OCI-LY3 (cell line): ENCODE data around the gene SGCA.

Source experiments
- H2AFZ ChIP-seq: fragments of 200-600, 300-600 bp; shearing (Covaris generic); 2 replicates; pipeline ENCODE4 v1.6.0; 2014; ENCODE audit warnings: antibody characterized with exemption, low read depth, low read length
- H3K27ac ChIP-seq: fragments of 200-600, 300-600 bp; sonication (generic); 2 replicates; pipeline ENCODE4 v1.5.1; 2014; ENCODE audit warnings: mild to moderate bottlenecking, low read length, moderate library complexity, mixed read lengths
- H3K27me3 ChIP-seq: fragments of 200-600, 300-600 bp; sonication (generic); 2 replicates; pipeline ENCODE4 v1.6.1; 2014; ENCODE audit warnings: low read depth, low read length, mixed read lengths
- H3K36me3 ChIP-seq: fragments of 200-600, 300-600 bp; sonication (generic); replicated peaks from 2 replicates; pipeline ENCODE3; 2014; ENCODE audit warnings: low read depth, low read length, mixed read lengths
- H3K4me1 ChIP-seq: fragments of 300-600, 200-600 bp; sonication (generic); 2 replicates; pipeline ENCODE4 v1.6.1; 2014; ENCODE audit warnings: low read length, mixed read lengths
- H3K4me2 ChIP-seq: fragments of 200-600, 300-600 bp; sonication (generic); 2 replicates; pipeline ENCODE4 v1.6.1; 2014; ENCODE audit warnings: low read length, mixed read lengths
- H3K4me3 ChIP-seq: fragments of 300-600, 200-600 bp; sonication (generic); 2 replicates; pipeline ENCODE4 v1.5.1; 2014; ENCODE audit warnings: antibody characterized with exemption, mild to moderate bottlenecking, low read length, moderate library complexity
- H3K79me2 ChIP-seq: fragments of 300-600, 200-600 bp; shearing (Covaris generic); 2 replicates; pipeline ENCODE4 v1.6.1; 2014; ENCODE audit warnings: mild to moderate bottlenecking, low read length, mixed read lengths
- H3K9ac ChIP-seq: fragments of 300-600, 200-600 bp; shearing (Covaris generic); 2 replicates; pipeline ENCODE4 v1.6.0; 2014; ENCODE audit warnings: mild to moderate bottlenecking, low read length, moderate library complexity
- H3K9me3 ChIP-seq: fragments of 200-600, 300-600 bp; shearing (Covaris generic); 2 replicates; pipeline ENCODE4 v1.6.1; 2014; ENCODE audit warnings: low read length, mixed read lengths; ENCODE audit not compliant: insufficient read depth
- H4K20me1 ChIP-seq: fragments of 200-600, 300-600 bp; sonication (generic); 2 replicates; pipeline ENCODE4 v1.6.1; 2016; ENCODE audit warnings: low read length, mixed read lengths; ENCODE audit not compliant: insufficient read depth
- EZH2phosphoT487 ChIP-seq: fragments of 200-600 bp; shearing (Covaris generic); IDR thresholded peaks from 2 replicates; pipeline ENCODE4 v1.6.1; 2018; ENCODE audit warnings: antibody characterized with exemption, mixed run types, low read depth
- TF ChIP-seq, protein P1 (sequence below): fragments of 200-600, 300-600 bp; sonication (generic); IDR thresholded peaks from 2 replicates; pipeline ENCODE4 v1.5.1; 2014; ENCODE audit warnings: antibody characterized with exemption, low read length, low read depth

Gene SGCA

DNA sequence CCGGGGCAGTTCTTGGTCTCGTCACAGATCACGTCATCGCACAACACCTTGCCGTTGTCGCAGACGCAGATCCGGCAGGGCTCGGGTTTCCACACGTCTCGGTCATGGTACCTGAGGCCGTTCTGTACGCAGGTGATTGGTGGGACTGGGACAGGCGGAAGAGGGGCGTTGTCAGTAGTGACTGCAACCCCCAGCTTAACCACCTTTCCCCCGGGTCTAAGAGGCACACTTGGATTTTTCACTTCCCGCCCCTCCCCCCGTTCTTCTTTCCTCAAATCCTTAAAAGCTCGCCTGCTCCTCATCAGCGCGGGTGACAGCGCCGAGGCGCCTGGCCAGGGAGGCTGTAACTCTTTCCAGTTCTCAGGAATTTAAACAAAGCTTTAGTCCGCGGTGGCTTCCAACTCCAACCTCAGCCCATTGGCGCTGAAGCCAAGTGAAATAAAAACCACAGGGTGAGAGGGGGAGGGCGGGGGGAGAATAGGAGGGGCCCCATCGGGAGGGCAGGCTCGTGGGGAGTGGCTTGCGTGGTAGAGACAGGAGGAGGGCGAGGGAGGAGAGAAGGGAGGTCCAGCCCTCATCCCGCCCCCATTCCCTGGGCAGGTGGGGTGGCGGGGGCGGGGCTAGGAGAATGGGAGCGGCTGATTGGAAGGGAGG lies 34.1 kb downstream of the SGCA start:
- peak overlapping the region; percentile 86 for H3K4me3 ChIP-seq
- TF ChIP-seq, protein P1, sequence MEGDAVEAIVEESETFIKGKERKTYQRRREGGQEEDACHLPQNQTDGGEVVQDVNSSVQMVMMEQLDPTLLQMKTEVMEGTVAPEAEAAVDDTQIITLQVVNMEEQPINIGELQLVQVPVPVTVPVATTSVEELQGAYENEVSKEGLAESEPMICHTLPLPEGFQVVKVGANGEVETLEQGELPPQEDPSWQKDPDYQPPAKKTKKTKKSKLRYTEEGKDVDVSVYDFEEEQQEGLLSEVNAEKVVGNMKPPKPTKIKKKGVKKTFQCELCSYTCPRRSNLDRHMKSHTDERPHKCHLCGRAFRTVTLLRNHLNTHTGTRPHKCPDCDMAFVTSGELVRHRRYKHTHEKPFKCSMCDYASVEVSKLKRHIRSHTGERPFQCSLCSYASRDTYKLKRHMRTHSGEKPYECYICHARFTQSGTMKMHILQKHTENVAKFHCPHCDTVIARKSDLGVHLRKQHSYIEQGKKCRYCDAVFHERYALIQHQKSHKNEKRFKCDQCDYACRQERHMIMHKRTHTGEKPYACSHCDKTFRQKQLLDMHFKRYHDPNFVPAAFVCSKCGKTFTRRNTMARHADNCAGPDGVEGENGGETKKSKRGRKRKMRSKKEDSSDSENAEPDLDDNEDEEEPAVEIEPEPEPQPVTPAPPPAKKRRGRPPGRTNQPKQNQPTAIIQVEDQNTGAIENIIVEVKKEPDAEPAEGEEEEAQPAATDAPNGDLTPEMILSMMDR: no peak
- no peak for TF ChIP-seq EZH2phosphoT487
- no peaks in the 10 kb centered on the region for H3K36me3 ChIP-seq
- H3K27me3 ChIP-seq: peaks cover 39% of the 10 kb centered on the region
- peak overlapping the region; percentile 62 for H3K9ac ChIP-seq
- no peaks in the 10 kb centered on the region for H4K20me1 ChIP-seq
- H3K4me2 ChIP-seq: peak overlapping the region; percentile 98
- H3K27ac ChIP-seq: no peak overlapping the region
- no peaks in the 10 kb centered on the region for H3K9me3 ChIP-seq
- H3K79me2 ChIP-seq: no peaks in the 10 kb centered on the region
- peak overlapping the region; percentile 71 for H2AFZ ChIP-seq
- peaks cover 26% of the 10 kb centered on the region for H3K4me1 ChIP-seq

DNA sequence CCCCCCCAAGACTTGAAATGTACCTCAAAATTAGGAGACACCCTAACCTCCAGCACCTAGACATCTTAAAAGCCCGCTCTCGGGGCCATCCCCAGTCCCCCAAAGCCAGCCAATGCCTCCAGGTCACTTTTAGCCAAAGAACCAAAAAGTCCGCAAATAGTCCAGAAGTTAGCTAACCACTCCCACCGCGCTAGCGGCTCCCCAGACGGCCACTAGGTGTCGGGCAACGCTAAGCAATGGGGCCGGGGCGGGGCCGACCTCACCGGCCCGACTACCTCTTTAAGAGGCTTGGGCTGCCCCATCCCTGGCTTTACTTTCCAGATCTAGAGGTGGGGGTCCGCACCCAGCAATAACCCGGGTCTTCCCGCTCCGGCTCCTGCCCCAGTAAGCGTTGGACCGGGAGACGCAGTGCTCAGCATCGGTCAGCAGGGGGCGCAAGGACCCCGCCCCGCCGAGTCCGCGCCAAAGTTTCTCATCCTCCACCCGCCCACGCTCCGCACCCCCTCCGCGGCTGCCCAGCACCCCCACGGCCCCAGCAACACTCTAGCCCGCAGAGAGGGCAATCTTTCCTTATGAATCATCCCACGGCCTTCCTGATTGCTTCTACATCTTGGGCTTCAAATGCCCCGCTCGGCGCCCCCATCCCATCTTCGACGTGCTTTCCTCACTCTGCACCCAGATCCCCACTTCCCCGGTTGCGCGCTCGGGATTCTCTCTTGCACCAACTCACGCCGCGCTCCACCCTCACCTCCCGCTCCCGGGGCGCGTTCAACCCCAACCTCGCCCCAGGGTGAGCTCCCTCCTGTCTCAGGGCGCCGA lies 34.9 kb downstream of the SGCA start:
- H3K4me3 ChIP-seq: peak overlapping the region; percentile 86
- H3K9me3 ChIP-seq: no peaks in the 10 kb centered on the region
- H3K27me3 ChIP-seq: peaks cover 46% of the 10 kb centered on the region
- no peaks in the 10 kb centered on the region for H4K20me1 ChIP-seq
- TF ChIP-seq EZH2phosphoT487: no peak
- TF ChIP-seq, protein P1: peak; percentile 100
- H2AFZ ChIP-seq: peak overlapping the region; percentile 71; the same call in 1 of the 2 replicates
- no peaks in the 10 kb centered on the region for H3K36me3 ChIP-seq
- H3K79me2 ChIP-seq: no peaks in the 10 kb centered on the region
- no peak overlapping the region for H3K27ac ChIP-seq
- H3K4me1 ChIP-seq: peaks cover 18% of the 10 kb centered on the region
- H3K9ac ChIP-seq: peak overlapping the region; percentile 62
- H3K4me2 ChIP-seq: peak overlapping the region; percentile 98

DNA sequence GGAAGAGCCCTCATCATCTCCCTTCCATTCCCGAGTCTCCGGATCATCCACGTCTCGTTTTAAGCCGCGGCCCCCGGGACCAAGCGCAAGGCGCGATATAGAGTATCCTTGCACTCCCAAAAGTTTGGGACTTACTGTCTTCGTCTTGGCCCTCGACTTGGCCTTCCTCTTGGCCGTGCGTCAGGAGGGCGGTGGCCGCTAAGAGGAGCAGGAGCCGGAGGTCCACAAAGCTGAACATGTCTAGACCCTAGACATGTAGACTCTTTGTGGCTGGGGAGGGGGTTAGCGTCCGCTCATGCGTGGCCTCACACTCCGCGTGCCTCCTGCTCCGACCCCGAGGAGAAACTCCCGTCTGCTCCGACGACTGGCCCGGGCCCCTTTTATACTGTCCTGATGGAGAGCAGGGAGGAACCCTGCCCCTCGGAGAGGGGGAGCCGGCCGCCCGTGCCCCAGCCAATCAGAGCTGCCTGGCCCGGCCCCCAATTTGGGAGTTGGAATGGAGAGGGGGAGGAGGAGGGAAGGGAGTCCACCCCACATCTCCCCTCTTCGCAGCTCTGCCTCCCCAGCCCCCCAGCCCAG lies 35.6 kb downstream of the SGCA start, which contains the start of gene COL1A1:
COL1A1 (minus strand) TSS at position 356 of the 579 bp plus-strand sequence; CDS start at position 238, 118 bp downstream.
- Histone ChIP-seq H3K27me3 (peaks cover 52% of the 10 kb centered on the region), H3K4me1 (peaks cover 11% of the 10 kb centered on the region), H3K9ac (peak within 1 kb of the TSS; percentile 62), H3K4me2 (peak within 1 kb of the TSS; percentile 98), H2AFZ (peak within 1 kb of the TSS; percentile 71; the same call in 1 of the 2 replicates), H3K36me3 (no peaks in the 10 kb centered on the region), H3K4me3 (peak within 1 kb of the TSS; percentile 86), H3K79me2 (no peaks in the 10 kb centered on the region), H4K20me1 (no peaks in the 10 kb centered on the region), H3K27ac (no peak within 1 kb of the TSS), H3K9me3 (no peaks in the 10 kb centered on the region)
- no peak for TF ChIP-seq EZH2phosphoT487
- TF ChIP-seq, protein P1: no peak

DNA sequence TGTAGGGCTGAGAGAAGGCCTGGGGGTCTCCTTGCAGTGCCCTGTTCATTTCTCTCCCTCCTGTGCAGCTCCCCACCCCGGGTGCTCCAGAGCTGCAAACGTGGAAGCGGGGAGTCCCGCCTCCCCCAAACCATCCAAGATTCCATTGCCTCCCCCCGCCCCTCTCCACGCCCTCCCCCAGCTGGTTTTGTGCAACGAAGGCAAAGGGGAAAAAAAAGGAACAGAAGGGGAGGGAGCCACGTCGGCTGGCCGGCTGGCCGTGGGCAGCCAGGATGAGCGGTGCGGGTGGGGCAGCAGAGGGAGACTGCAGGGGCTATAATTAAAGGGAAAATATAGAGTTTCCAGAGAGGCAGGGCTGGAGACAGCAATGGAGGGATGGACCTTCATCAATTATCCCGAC lies 37.3 kb downstream of the SGCA start:
- Histone ChIP-seq H3K4me1 (peaks cover 13% of the 10 kb centered on the region), H3K27me3 (peaks cover 64% of the 10 kb centered on the region), H3K4me3 (no peak overlapping the region), H3K36me3 (no peaks in the 10 kb centered on the region), H4K20me1 (no peaks in the 10 kb centered on the region), H3K4me2 (no peak overlapping the region), H3K27ac (no peak overlapping the region), H3K9me3 (no peaks in the 10 kb centered on the region), H3K79me2 (no peaks in the 10 kb centered on the region), H3K9ac (no peak overlapping the region), H2AFZ (no peak overlapping the region)
- no peak for TF ChIP-seq EZH2phosphoT487
- TF ChIP-seq, protein P1: no peak
